ENCODE measurements around the gene TTLL7.
A peak's percentile ranks its signal among the peaks of the same experiment; 100 is the strongest.

DNA sequence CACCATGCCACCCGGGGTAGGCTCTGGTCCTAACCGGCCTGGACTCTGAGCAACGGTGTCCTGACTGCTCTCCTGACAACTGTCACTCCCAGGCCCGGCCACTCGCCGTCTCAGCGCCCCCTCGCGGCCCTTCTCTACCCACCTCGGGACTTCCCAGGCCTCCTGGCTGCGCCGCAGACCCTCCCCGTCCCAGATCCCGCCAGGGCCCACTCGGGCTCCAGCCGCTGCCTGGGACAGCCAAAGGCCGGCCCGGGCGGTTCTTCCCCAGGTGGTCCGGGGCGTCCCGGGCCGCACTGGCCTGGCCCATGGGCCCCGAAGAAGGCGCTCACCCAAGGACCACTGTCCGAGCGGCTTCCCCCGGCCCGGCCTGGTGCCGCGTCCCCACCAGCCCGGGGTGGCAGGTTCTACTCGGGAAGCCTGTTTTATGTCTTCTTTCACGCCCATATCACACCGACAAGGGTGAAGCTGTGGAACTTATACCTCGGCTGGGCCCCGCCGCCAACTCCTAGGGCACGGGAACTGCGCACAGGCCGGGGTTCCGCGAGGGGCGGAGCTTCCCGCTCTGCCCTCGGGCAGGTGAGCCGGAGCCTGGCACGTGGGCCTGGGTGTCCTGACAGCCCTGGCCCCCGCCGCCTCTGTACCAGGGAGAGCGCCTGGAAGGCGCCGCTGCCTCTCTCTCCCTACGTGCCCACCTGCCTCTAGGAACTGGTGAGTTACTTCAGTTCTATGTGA is 138.3 kb downstream of the TTLL7 start:
- TF ChIP-seq, protein P1, sequence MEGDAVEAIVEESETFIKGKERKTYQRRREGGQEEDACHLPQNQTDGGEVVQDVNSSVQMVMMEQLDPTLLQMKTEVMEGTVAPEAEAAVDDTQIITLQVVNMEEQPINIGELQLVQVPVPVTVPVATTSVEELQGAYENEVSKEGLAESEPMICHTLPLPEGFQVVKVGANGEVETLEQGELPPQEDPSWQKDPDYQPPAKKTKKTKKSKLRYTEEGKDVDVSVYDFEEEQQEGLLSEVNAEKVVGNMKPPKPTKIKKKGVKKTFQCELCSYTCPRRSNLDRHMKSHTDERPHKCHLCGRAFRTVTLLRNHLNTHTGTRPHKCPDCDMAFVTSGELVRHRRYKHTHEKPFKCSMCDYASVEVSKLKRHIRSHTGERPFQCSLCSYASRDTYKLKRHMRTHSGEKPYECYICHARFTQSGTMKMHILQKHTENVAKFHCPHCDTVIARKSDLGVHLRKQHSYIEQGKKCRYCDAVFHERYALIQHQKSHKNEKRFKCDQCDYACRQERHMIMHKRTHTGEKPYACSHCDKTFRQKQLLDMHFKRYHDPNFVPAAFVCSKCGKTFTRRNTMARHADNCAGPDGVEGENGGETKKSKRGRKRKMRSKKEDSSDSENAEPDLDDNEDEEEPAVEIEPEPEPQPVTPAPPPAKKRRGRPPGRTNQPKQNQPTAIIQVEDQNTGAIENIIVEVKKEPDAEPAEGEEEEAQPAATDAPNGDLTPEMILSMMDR (IDR thresholded peaks at IDR 0.05) = peak; percentile 48 to 83 (median 72)
- TF ChIP-seq POLR2A (IDR thresholded peaks at IDR 0.05) = peak; percentile 32 to 36

Measured in Peyer's patch (tissue), 4 donors.